Activated B cell treated with CpG ODN at 0.5 μM for 24 hours (primary cell): ENCODE results near the gene MTM1. TPM values are rescaled to one million over a fixed set of nuclear protein-coding genes. Genes with fewer than 3 reads are reported as not detected.

Experiments used
- ATAC-seq: fragments of 200-7000 bp; cut with Tn5 transposase; one replicate; pipeline ENCODE4 v1.10.0; 2021; ENCODE audit warnings: low read depth, mild to moderate bottlenecking, moderate library complexity
- CTCF ChIA-PET: fragments of 350-600 bp; sonication (Branson Sonifier 250); formaldehyde crosslinking; loops from one replicate; lab custom pipeline; 2021; ENCODE audit warnings: antibody characterized with exemption; lab: Charles Lee
- POLR2A ChIA-PET: fragments of 350-600 bp; sonication (Branson Sonifier 250); formaldehyde crosslinking; loops from one replicate; lab custom pipeline; 2021; ENCODE audit warnings: antibody characterized with exemption; lab: Charles Lee
- DNase-seq: peaks from one replicate; pipeline ENCODE4 v3.0.0; 2022
- H3K27ac Mint-ChIP-seq: one replicate; pipeline ENCODE4 v1.8.0; 2020; ENCODE audit warnings: mixed read lengths
- H3K27me3 Mint-ChIP-seq: one replicate; pipeline ENCODE4 v1.8.0; 2021; ENCODE audit warnings: mixed read lengths
- H3K36me3 Mint-ChIP-seq: one replicate; pipeline ENCODE4 v1.8.0; 2021; ENCODE audit warnings: low read depth, mixed read lengths
- H3K4me1 Mint-ChIP-seq: one replicate; pipeline ENCODE4 v1.8.0; 2021; ENCODE audit warnings: mixed read lengths
- H3K4me3 Mint-ChIP-seq: one replicate; pipeline ENCODE4 v1.8.0; 2020; ENCODE audit warnings: mild to moderate bottlenecking, mixed read lengths
- H3K9me3 Mint-ChIP-seq: one replicate; pipeline ENCODE4 v1.8.0; 2020; ENCODE audit warnings: mixed read lengths
- intact Hi-C: fragments of 100-400 bp; cut with micrococcal nuclease; formaldehyde crosslinking; loops from one replicate; pipeline ENCODE4 v1.15.1; 2024
- total RNA-seq: library from RNA; stranded (reverse); gene quantifications from 2 replicates; pipeline ENCODE4 v1.2.3, GENCODE V29; 2022
- TF ChIP-seq, protein P1 (sequence below): fragments of 200-600 bp; IDR thresholded peaks from one replicate; pipeline ENCODE4 v1.8.0; 2022; ENCODE audit warnings: antibody characterized with exemption, mild to moderate bottlenecking

The MTM1 gene
- total RNA-seq, 1 donor from 2014 or later, result 24.4 TPM

DNA sequence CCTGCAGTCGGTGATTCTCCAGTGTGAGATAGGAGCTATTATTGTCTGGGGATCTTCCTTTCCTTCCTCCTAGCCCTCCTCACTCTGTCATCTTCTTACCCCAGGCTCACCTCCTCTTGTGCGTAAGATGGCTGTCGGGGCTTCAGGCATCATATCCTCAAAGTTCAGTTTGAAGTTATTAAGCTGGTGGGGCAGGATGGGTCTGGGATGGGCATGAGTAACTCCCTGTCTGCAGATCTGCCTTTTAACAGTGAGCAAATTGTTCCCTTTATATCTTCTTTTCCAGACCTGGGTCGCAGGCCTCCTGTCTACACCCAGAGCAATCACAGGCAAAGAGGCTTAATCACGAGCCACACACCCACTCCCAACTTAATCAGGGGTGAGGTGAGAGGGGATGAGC is 123.9 kb downstream of the MTM1 start:
- no peaks in the 10 kb centered on the region for H3K9me3 Mint-ChIP-seq
- no peaks in the 10 kb centered on the region for H3K27me3 Mint-ChIP-seq
- peak overlapping the region; percentile 83 for H3K4me3 Mint-ChIP-seq
- CTCF ChIA-PET, result interaction anchor here (0.8 to 4.8 kb wide), 2 partner anchors 9 to 23 kb away, joined by 3 to 18 read pairs; no protein-coding TSS in a partner anchor
- TF ChIP-seq, protein P1, sequence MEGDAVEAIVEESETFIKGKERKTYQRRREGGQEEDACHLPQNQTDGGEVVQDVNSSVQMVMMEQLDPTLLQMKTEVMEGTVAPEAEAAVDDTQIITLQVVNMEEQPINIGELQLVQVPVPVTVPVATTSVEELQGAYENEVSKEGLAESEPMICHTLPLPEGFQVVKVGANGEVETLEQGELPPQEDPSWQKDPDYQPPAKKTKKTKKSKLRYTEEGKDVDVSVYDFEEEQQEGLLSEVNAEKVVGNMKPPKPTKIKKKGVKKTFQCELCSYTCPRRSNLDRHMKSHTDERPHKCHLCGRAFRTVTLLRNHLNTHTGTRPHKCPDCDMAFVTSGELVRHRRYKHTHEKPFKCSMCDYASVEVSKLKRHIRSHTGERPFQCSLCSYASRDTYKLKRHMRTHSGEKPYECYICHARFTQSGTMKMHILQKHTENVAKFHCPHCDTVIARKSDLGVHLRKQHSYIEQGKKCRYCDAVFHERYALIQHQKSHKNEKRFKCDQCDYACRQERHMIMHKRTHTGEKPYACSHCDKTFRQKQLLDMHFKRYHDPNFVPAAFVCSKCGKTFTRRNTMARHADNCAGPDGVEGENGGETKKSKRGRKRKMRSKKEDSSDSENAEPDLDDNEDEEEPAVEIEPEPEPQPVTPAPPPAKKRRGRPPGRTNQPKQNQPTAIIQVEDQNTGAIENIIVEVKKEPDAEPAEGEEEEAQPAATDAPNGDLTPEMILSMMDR, result no peak
- H3K27ac Mint-ChIP-seq, result peak overlapping the region; percentile 90
- H3K36me3 Mint-ChIP-seq, result peaks cover 7% of the 10 kb centered on the region
- POLR2A ChIA-PET, result interaction anchor here (0.6 to 2.7 kb wide), 14 partner anchors 9 to 1161 kb away, joined by 3 to 30 read pairs (median 9); partner anchors contain the start of genes EOLA2 and MTM1
- H3K4me1 Mint-ChIP-seq, result peaks cover 62% of the 10 kb centered on the region
- intact Hi-C loops, result loop anchor here (2.0 to 10.0 kb wide), 5 partner anchors 123 to 1057 kb away; partner anchors contain the start of genes CD99L2, MAMLD1, MTM1 and TMEM185A
- ATAC-seq (no peak), DNase-seq (no peak)

GRCh38 chrX:150692831-150693724 is 124.7 kb downstream of the MTM1 start, which contains the start of gene MTMR1:
TSS of gene MTMR1 (plus strand) at chrX:150693396. CDS start at chrX:150693531, 135 bp downstream.
- Mint-ChIP-seq H3K27ac (peak within 1 kb of the TSS; percentile 98), H3K27me3 (no peaks in the 10 kb centered on the region), H3K9me3 (no peaks in the 10 kb centered on the region), H3K36me3 (peaks cover 11% of the 10 kb centered on the region), H3K4me1 (peaks cover 69% of the 10 kb centered on the region), H3K4me3 (peak within 1 kb of the TSS; percentile 88)
- CTCF ChIA-PET, result interaction anchor here (4.8 kb wide), 1 partner anchor 9 kb away, joined by 18 read pairs; no protein-coding TSS in a partner anchor
- intact Hi-C loops, result loop anchor here (2.0 to 10.0 kb wide), 5 partner anchors 124 to 1058 kb away; partner anchors contain the start of genes CD99L2, MAMLD1, MTM1 and TMEM185A
- ATAC-seq (peak; percentile 51), DNase-seq (peak; percentile 62)
- TF ChIP-seq, protein P1, result no peak
- POLR2A ChIA-PET, result interaction anchor here (0.6 to 2.7 kb wide), 15 partner anchors 9 to 1161 kb away, joined by 3 to 30 read pairs (median 8); partner anchors contain the start of genes EOLA2 and MTM1

DNA sequence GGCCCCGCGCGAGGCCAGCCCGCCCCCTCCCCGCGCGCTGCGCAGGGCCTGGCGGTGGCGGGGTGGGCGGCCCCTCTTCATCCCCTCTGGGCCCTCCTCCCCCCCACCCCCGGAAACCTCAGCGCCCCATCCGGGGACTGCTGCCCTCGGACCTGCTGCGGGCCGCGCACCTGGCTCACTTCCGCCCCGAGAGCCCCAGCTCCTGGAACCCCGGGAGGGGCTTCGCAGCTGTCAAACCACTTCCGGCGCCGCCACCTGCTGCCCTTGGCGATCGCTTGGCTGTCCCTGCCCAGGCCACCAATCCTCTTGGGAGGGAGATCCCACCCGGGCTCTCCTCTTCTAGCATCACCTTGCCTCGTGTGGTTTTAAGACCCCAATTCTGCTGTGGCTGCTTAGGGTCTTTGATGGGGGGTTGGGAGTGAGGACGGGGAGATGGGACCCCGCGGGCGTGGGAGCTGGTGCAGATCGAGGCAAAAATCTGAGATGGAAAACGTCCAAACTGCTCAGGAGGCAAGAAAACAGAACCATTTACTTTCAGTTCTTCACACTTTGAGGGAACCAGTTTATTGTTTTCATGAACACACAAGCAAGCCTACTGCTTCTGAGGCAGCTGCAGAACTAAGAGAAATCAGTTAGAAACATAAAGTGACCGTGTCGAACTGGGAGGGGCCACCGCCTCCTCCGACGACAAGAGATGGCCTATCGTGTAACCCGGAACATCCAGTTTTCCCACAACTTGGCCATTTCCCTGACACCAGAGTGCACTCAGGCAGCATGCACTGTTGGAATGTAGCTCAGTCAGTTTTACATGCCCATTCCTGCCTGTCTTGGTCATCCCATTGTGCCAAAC is 125.5 kb downstream of the MTM1 start:
- TF ChIP-seq, protein P1, result no peak
- H3K4me3 Mint-ChIP-seq, result peak overlapping the region; percentile 88
- CTCF ChIA-PET, result interaction anchor here (4.8 kb wide), 1 partner anchor 10 kb away, joined by 18 read pairs; no protein-coding TSS in a partner anchor
- peaks cover 11% of the 10 kb centered on the region for H3K36me3 Mint-ChIP-seq
- POLR2A ChIA-PET, result interaction anchor here (0.6 to 2.7 kb wide), 10 partner anchors 9 to 1066 kb away, joined by 3 to 30 read pairs (median 9); partner anchors contain the start of genes EOLA2 and MTM1
- H3K9me3 Mint-ChIP-seq, result no peaks in the 10 kb centered on the region
- ATAC-seq (peak; percentile 56), DNase-seq (peak; percentile 65)
- no peaks in the 10 kb centered on the region for H3K27me3 Mint-ChIP-seq
- peak overlapping the region; percentile 98 for H3K27ac Mint-ChIP-seq
- peaks cover 61% of the 10 kb centered on the region for H3K4me1 Mint-ChIP-seq
- intact Hi-C loops, result loop anchor here (2.0 to 10.0 kb wide), 5 partner anchors 125 to 1059 kb away; partner anchors contain the start of genes CD99L2, MAMLD1, MTM1 and TMEM185A

DNA sequence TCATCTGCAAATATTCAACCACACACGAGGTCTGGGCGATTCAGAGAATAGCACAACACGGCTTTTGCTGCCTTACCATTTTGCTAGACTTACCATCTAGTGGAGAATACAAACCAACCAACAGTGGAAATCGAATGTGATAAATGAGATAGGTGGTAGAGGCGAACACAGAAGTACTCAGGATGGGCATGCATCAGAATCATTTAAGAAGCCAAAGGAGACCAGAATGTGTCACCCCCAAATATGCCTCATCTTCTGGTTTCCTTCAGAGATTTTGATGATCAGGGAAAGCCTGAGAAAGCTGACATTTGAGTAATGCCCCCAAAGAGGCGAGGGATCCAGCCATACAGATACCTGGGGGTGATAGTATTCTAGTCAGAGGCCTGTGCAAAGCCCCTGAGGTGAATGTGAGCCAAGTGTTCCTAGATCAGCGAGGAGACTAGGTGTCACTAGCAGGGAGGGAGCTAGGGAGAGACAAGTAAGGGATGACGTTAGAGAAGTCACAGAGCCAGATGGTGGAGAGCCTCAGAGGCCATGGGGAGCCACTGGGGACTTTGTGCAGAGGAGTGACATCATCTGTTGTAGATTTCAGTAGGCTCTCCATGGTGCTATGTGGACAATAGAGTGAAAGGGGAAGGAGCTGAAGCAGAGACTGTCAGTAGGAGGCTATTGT is 126.5 kb downstream of the MTM1 start:
- H3K4me3 Mint-ChIP-seq, result peak overlapping the region; percentile 69
- ATAC-seq (peak; percentile 45), DNase-seq (peak; percentile 18)
- H3K9me3 Mint-ChIP-seq, result no peaks in the 10 kb centered on the region
- intact Hi-C loops, result loop anchor here (5.0 to 10.0 kb wide), 3 partner anchors 202 to 1060 kb away; partner anchors contain the start of genes CD99L2, MAMLD1 and TMEM185A
- CTCF ChIA-PET, result interaction anchor here (4.8 kb wide), 1 partner anchor 11 kb away, joined by 18 read pairs; no protein-coding TSS in a partner anchor
- TF ChIP-seq, protein P1, result no peak
- H3K27me3 Mint-ChIP-seq, result no peaks in the 10 kb centered on the region
- POLR2A ChIA-PET, result interaction anchor here (1.4 to 2.7 kb wide), 4 partner anchors 8 to 755 kb away, joined by 3 to 30 read pairs (median 8); no protein-coding TSS in a partner anchor
- peaks cover 11% of the 10 kb centered on the region for H3K36me3 Mint-ChIP-seq
- H3K4me1 Mint-ChIP-seq, result peaks cover 62% of the 10 kb centered on the region
- peak overlapping the region; percentile 98 for H3K27ac Mint-ChIP-seq
